ENCODE measurements around the gene MEIKIN. TPM values are rescaled to one million over a fixed set of nuclear protein-coding genes. Genes with fewer than 3 reads are reported as not detected.

Gene MEIKIN
- total RNA-seq (2016; rRNA removed; fragmentation: Illumina TruSeq; extraction: Trizol) (not detected in 2 replicates), polyA plus RNA-seq (2011; rRNA removed) (not detected in 2 replicates), polyA minus RNA-seq (2011; rRNA and poly(A)+ RNA removed; ENCODE audit: low replicate concordance) (not detected in 2 replicates), Bru-seq, nascent RNA (percentile 19 among the genes with signal in this experiment), BruChase-seq, experiment 1, labeled RNA remaining after a 6-hour chase (not detected), BruChase-seq, experiment 2, labeled RNA remaining after a 2-hour chase (percentile 24 among the genes with signal in this experiment)
- total RNA-seq (2016; cell fraction: cytosol; rRNA removed; fragmentation: Illumina TruSeq; extraction: Trizol; ENCODE audit: low read depth) = not detected in 2 replicates
- not detected in 2 replicates for total RNA-seq (2016; cell fraction: insoluble cytoplasmic fraction; rRNA removed; fragmentation: Illumina TruSeq; extraction: Trizol)
- not detected in 2 replicates for total RNA-seq (2016; cell fraction: membrane; rRNA removed; fragmentation: Illumina TruSeq; extraction: Trizol)
- total RNA-seq (2016; cell fraction: nucleus; rRNA removed; fragmentation: Illumina TruSeq; extraction: Trizol) = not detected in 2 replicates
- polyA plus RNA-seq (2011; cell fraction: cytosol; rRNA removed) = not detected in 2 replicates
- polyA plus RNA-seq (2011; cell fraction: nucleus; rRNA removed) = not detected in 2 replicates
- not detected in 2 replicates for polyA plus RNA-seq (2012)
- polyA plus RNA-seq (2016; cell fraction: cytosol; fragmentation: Illumina TruSeq; extraction: Trizol; ENCODE audit: low read depth) = not detected in 2 replicates
- not detected in 2 replicates for polyA plus RNA-seq (2016; cell fraction: insoluble cytoplasmic fraction; fragmentation: Illumina TruSeq; extraction: Trizol; ENCODE audit: low read depth)
- not detected in 2 replicates for polyA plus RNA-seq (2016; cell fraction: membrane; fragmentation: Illumina TruSeq; extraction: Trizol; ENCODE audit: low read depth)
- polyA plus RNA-seq (2016; cell fraction: nucleus; fragmentation: Illumina TruSeq; extraction: Trizol; ENCODE audit: insufficient read depth, low read depth) = not detected in 2 replicates
- polyA minus RNA-seq (2011; cell fraction: cytosol; rRNA and poly(A)+ RNA removed) = not detected in 2 replicates
- polyA minus RNA-seq (2011; cell fraction: nucleus; rRNA and poly(A)+ RNA removed) = not detected in 2 replicates
- long read RNA-seq, experiment 1 = 0 reads
- long read RNA-seq, experiment 2 = 0 reads

- Histone ChIP-seq H3K9me3 (ENCODE audit: low read length) (no peaks in the 10 kb centered on the region), H3K27me3 (ENCODE audit: control insufficient read depth in 1 of 2, insufficient read depth in 2 of 2, low read length in 2 of 2) (no peaks in the 10 kb centered on the region; a peak in 1 of 5 replicates), H4K20me1 (ENCODE audit: insufficient read depth, low read length) (no peaks in the 10 kb centered on the region), H3K36me3 (replicated peaks in 1 of 2; ENCODE audit: control insufficient read depth in 1 of 2, insufficient read depth in 2 of 2, low read length in 2 of 2) (no peaks in the 10 kb centered on the region), H3K4me2 (ENCODE audit: low read depth, low read length) (no peak within 1 kb of the TSS), H3K4me3 (replicated peaks in 1 of 3; ENCODE audit: insufficient read depth in 1 of 3, low read depth in 2 of 3, low read length in 3 of 3) (no peak within 1 kb of the TSS), H3K79me2 (ENCODE audit: insufficient read depth, low read length) (no peaks in the 10 kb centered on the region), H3K27ac (ENCODE audit: extremely low read length, insufficient read depth, low read length) (no peak within 1 kb of the TSS), H3K4me1 (ENCODE audit: insufficient read depth, low read length) (no peaks in the 10 kb centered on the region), H2AFZ (ENCODE audit: low read length) (no peak within 1 kb of the TSS), H3K9ac (ENCODE audit: insufficient read depth, low read depth, low read length) (no peak within 1 kb of the TSS)
- no peak for DNase-seq (ENCODE audit: low spot score)
- no TSS peak for BruUV-seq (replicated peaks)
- intact Hi-C loops (cut with micrococcal nuclease; ENCODE audit: unreplicated experiment) = no loop called here
- ATAC-seq = no peak
- CTCF ChIA-PET (ENCODE audit: low intra/inter-chr PET ratio, low total read pairs) = no interaction called here
- no peak for TF ChIP-seq ZNF781 (CRISPR knock-in tag; IDR thresholded peaks at IDR 0.05; ENCODE audit: borderline replicate concordance, not compliant biosample characterization)
- no peak for TF ChIP-seq SMC3 (IDR thresholded peaks at IDR 0.05; ENCODE audit: low read length)
- no peak for TF ChIP-seq HOXD1 (CRISPR knock-in tag; IDR thresholded peaks at IDR 0.05)
- no peak for TF ChIP-seq BRCA1 (CRISPR knock-in tag; IDR thresholded peaks at IDR 0.05)
- no peak for TF ChIP-seq ATF5 (CRISPR knock-in tag; IDR thresholded peaks at IDR 0.05; ENCODE audit: low read depth)
- in situ Hi-C loops (cut with HindIII; ENCODE audit: extremely low pct_ligation_motif_present, low pct_unique_long_range_greater_than_20kb) = no loop called here
- 82% methylated on average over 18 of the region's 24 CpGs for WGBS (ENCODE audit: low lambda C conversion rate)
- POLR2A ChIA-PET = interaction anchor here (0.7 to 1.2 kb wide), 2 partner anchors 52 to 57 kb away, joined by 3 read pairs; no protein-coding TSS in a partner anchor
- no peak for FAIRE-seq
Measured at GRCh38 chr5:131945551-131946168, at the start of gene MEIKIN. Gene MEIKIN (minus strand): TSS chr5:131945663. CDS start chr5:131945505, 158 bp downstream.
